Measurements from ENCODE around the gene HHATL.

The HHATL gene

DNA sequence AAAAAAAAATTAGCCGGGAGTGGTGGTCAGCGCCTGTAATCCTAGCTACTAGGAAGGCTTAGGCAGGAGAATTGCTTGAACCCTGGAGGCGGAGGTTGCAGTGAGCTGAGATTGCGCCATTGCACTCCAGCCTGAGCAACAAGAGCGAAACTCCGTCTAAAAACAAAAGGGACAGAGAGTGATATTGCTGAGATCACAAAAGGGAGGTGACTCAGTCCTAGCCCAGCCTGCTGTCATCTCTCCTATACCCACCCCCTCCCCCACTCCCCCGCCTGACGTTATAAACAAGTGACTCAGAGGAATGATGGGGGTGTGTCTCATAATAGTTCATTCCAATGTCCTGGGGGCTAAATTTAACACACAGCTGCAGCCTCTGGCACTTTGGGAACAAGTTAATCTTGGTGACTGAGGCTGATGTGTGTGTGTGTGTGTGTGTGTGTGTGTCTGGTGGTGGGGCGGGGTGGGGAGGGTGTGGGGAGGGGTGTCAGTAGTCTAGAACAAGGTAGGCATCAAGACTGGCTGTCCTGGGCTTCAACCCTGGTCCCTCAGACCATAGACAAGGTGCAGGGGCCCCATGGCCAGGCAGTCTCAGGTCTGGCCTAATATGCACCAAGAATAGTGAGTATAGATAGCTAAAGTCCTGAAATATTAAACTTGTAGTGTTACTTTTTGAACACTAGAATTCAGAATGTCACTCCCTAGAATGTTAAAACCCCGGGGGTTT, 18.6 kb downstream of the HHATL start:
- DNase-seq, result peak; percentile 56 to 57

DNA sequence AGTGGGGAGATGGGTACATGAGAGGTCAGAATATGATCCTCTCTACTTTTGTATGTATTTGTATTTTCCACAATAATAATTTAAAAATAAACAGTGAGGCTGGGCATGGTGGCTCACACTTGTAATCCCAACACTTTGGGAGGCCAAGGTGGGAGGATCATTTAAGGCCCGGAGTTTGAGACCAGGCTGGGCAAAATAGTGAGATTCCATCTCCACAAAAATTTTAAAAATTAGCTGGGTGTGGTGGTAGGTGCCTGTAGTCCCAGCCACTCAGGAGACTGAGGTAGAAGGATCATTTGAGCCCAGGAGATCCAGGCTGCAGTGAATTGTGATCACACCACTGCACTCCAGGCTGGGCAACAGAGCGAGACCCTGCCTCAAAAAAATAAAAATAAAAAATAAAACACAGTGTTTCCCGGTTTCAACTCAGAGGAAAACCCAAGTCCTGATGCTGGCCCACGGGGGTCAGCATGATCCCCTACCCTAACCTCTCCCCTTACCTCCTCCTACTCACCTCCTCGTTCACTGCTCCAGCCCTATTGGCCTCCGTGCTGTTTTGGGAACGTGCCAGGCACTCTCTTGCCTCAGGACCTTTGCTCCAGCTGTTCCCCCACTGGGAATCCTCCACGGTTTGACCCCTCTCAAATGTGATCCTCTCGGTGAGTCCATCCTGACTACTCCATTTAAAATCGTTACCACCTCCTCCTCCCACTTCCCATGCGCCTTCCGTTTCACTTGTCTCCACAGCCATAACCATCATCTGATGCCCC, 20.1 kb downstream of the HHATL start:
- no peak for DNase-seq

DNA sequence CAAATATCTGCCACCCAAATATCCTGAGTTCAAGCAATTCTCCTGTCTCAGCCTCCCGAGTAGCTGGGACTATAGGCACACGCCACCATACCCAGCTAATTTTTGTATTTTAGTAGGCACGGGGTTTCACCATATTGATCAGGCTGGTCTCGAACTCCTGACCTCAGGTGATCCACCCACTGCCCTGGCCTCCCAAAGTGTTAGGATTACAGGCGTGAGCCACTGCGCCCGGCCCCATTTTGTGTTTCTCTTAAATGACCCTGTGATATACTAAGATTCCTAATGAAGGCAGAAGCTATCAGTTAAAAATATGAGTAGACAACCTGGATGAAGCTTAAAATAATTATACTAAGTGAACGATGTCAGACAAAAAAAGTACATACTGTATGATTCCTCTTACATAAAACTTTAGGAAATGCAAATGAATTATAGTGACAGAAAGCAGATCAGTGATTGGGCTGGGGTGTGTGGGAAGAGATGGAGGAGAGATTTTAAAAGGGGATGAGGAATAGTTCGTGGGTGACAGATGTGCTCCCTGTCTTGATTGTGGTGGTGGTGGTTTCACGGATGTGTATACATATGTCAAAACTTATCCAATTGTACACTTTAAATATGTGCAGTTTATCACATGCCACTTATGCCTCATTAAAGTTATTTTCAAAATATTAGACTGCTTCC, 21.1 kb downstream of the HHATL start:
- no peak for DNase-seq

DNA sequence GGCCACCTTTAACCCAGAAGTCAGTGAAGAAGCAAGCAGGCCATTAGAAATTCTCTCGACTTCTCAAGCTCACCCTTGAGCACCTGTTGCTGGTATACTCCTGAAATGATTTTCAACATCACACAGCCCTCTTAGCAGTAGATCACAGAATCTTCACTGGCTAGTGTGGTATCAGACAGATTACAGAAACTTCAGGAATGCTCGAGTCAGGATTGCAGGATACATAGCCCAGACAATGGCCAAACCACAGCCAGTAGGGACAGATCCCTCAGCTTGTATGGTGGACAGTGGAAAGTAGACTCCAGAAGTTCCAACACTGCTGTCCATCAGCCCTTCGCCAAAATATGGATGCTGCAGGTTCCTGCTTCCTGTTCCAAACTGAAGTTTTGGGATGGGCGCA, 21.8 kb downstream of the HHATL start:
- no peak for DNase-seq

DNA sequence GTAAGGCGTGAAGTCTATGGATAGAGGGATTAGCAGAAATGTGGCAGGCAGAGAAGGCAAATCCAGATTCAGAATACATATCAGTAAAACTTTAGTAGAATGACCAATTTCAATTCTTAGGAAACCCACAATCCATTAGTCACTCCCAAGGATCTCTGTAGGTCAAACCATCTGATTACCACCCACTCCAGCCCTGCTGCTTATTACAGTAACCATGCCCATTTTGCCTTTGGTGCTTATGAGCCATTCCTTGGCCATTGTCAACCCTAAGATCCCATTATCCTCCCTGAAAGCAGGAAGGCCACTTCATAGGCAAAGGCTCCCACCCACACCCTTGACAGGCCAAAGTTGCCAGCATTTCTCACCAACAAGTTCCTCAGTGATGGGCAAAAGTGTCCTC, 22.3 kb downstream of the HHATL start:
- DNase-seq, result no peak

DNA sequence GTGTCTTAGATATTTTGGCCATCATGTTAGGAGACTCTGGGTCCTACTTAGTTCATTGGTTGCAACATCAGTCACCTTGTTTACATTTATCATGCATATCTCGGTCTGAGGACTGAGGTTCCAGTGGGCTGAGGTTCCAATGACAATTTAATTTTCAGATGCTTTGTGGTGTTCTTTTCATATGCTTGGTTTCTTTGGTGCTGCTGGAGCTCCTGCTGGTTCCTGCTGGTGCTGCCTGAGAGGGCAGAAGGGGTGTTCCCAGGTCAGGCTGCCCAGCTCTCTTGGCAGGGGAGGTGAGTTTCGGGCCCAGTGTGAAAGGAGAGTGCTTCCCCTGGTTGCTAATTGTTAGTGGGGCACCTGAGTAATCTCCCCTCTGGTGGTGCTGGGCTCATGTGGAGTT, 24.2 kb downstream of the HHATL start:
- no peak for DNase-seq

DNA sequence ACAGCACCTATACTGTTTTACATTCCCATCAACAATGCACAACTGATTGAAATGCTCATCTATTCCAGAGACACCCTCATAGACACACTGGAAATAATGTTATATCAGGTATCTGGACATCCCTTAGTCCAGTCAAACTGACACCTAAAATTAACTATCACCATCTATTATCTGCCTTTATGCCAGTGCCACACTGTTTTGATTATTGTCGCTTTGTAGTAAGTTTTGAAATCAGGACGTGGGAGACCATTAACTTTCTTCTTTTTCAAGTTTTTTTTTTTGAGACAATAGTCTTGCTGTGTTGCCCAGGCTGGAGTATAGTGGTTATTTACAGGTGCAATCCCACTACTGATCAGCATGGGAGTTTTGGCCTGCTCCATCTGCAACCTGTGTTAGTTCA, 26.7 kb downstream of the HHATL start:
- DNase-seq, result no peak

DNA sequence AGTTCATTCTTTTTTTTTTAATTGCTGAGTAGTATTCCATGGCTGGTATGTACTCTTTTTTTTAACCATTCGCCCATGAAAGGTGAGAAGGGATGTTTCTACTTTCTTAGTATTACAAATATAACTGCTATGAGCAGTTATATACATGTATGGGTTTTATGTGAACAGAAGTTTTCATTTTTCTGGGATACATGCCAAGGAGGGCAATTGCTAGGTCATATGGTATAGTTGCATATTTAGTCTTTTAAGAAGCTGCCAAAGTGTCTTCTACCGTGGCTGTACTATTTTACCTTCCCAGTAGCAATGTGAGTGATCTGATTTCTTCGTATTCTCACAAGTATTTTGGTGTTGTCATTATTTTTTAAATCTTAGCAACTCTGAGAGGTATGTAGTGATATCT, 28.5 kb downstream of the HHATL start:
- DNase-seq, result no peak

DNA sequence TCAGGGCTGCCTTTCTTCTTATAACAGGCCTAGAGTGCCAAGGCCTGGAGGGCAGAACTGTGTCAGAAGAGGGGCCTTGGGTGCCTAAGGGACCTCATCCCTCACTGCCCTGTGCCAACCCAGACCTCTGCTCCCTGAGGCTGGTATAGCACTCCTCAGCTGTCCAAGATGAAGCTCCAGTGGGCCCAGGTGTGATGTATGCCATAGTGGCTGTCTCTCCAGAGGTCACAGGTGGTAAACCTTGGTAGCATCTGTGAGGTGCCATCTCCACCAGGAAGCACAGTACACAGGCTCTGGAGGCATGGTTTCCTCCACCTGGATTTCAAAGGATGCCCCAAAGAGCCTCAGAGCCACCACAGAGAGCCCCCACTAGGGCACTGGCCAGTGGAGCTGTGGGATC, 29.5 kb downstream of the HHATL start:
- no peak for DNase-seq

DNA sequence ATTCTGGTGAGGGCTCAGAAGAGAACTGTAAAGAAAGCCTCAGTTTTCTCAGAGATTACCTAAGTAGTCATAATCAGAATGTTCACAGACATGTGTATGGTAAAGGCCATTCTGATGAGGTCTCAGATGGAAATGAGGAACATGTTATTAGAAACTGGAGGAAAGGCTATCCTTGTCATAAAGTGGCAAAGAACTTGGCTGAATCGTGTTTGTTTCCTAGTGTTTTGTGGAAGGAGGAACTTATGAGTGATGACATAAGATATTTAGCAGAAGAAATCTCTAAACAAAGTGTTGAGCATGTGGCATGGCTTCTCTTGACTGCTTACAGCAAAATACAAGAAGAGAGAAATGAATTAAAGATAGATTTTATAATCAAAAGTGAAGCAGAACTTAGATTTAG, 30.1 kb downstream of the HHATL start:
- no peak for DNase-seq

DNA sequence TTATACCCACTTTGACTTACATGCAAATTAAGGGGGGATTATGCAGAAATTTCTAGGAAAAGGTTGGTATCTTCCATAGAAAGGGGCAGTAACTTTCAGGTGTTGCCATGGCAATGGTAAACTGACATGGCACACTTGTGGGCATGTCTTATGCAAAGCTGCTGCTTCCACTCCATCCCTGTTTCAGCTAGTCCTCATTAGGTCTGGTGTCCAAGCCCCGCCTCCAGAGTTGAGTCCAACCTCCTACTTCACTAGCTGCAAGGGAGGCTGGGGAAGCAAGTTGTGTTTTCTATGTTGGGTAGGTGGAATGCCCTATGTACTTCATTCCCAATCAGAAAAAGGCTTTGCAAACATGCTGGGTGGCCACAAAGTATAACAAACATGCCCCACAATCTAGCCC, 31.9 kb downstream of the HHATL start:
- DNase-seq, result no peak

DNA sequence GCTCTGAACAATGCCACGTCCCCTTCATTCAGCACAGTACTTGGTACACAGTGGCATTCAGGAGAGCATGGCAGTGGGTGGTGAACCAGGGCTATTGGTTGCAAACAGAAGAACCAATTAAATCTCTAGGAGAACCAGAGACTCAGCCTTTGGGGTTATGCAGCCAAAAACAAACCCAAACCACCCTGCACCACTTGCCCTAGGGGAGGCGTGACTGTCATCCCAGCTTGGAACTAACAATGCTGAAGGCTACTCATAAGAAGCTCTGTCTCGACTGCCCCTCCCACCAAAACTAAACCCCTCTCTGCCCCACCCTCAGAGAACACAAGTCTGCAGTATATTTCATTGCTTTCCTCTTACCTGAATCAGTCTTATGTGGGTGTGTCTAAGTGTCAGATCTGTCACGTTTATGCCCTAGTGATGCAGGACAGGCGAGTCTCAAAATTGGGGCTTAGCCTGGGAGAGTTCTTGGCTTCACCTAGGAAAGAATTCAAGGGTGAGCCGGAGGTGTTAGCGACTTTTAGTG, 32.5 kb downstream of the HHATL start:
- DNase-seq, result no peak

DNA sequence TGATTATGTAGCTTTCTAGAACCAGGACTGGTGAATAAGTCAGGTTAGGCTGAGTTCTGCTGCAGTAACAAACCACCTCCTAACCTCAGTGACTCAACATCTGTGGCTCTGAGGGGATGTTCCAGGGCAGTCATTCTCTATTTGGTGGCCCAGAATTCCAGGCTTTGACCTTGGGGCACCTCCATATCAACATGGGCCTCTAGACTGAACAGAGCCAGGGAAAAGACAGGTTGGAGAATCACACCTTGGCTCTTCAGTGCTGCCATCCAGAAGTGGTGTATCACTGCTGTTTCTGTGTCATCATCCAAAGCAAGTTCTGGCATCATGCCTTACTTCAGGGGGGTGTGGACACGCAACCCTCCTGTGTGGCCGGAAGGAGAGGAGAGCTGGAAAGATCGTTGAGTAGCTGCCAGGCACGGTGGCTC, 33.8 kb downstream of the HHATL start:
- DNase-seq, result no peak

DNA sequence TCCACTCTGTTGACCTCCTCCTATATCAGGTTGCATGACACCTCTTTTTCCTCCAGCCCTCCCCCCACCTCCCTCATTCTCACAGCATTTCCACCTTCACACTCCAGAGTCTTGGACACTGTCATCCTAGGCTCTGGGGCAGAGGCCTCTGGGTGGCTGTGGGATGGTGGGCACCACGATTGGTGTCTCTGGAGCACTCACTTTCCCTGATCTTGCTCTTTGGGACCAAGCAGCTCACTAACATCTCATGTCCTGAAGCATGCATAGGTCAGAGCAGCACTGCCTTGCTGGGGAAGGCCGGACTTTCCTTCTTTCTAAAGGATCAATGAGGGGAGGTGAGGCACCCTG, 34.2 kb downstream of the HHATL start:
- no peak for DNase-seq

DNA sequence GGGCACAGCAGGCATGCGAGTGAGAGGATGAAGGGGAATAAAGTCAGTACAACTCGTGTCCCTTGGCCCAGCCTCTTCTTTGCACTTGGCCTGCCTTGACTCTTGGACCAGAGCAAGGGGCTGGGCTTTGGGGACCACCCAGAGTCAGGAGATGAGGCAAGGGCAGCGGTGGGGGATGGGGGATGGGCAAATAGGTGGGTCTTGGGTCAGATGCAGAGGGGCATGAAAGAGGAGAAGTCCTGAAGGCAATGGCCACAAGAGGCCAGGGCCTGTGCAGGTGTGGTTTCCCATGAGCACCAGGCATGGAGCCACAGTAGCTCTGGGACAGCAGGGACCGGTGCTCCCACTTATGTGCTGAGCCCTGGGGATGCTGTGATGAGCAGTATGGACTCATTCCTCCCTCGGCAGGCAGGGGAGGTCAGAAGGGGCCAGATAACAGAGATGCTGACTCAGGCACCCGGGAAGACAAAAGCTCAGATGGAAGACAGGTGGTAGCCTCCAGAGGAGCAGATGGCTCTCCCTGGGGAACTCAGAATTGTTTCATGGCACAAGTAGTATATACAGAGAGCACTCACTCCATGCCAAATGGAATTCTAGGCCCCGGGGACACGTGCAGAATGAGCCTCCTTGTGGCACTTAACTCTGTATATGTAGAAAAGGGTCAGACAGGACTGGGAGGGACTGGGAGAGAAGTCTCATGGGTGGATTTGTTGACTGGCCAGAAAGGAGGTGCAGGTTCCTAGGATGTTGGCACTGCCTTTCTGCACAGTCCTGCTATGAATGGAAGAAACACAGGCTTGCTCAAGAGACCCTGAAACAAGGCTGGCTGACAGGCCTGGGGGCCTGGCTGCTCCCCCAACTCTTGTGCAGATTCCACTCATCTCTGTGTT, 34.8 kb downstream of the HHATL start:
- DNase-seq, result no peak

DNA sequence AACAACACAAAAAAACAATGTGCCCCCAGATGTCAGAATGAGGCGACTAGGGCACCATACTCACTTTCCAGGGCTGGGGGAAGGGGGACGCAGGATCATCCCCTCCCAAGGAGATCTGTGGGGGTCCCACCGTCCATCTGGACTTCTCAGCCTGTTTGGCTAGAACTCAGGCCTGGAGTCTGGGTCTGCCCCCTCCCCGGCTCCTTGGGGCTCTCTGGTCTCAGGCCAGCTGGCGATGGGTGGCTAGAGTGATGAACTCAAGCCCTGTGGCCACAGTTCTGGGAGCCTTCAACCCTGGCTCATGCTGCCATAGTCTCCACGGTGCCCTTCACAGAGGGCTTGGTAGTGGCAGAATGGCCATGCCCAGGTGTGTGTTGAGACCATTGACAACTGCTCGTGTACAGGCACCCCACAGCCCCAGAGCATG, 35.5 kb downstream of the HHATL start:
- no peak for DNase-seq

DNA sequence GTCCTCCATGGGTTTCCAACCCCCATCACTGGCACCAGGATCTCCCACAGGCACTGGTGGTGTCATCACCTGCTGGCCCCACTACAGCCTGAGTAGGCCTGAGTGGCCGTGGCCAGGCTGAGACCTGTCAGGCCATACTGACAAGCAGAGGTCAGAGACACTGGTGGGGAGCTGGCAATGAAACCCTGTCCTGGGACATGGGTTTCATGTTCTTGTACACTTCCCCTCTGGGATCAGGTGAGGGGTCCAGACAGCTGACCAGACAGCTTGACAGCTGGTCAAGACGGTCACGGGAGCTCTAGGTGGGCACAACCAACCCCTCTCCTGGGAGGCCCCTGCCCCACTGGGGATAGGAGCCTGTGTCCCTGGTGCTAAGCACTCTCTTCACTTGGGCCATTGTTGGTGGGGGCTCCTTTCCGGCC, 36.0 kb downstream of the HHATL start:
- no peak for DNase-seq

DNA sequence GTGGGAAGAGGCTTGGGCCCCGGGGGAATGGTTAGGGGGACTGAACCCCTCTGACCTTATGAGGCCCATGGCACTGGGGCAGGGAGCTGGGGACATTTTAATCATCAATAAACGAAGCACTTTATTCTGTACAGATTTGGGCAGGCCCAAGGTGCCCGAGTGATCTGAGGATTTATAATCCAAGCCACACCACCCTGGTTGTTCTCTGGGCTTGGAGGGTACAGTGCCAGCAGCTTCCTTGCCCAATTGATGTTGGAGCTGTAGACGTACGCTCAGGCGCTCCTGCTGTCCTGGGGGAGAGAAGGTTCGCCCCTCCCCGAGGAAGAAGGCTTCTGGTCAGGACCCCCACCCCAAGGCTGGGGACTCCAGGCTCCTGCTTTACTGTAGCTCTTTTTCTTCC, 36.6 kb downstream of the HHATL start:
- DNase-seq, result no peak

DNA sequence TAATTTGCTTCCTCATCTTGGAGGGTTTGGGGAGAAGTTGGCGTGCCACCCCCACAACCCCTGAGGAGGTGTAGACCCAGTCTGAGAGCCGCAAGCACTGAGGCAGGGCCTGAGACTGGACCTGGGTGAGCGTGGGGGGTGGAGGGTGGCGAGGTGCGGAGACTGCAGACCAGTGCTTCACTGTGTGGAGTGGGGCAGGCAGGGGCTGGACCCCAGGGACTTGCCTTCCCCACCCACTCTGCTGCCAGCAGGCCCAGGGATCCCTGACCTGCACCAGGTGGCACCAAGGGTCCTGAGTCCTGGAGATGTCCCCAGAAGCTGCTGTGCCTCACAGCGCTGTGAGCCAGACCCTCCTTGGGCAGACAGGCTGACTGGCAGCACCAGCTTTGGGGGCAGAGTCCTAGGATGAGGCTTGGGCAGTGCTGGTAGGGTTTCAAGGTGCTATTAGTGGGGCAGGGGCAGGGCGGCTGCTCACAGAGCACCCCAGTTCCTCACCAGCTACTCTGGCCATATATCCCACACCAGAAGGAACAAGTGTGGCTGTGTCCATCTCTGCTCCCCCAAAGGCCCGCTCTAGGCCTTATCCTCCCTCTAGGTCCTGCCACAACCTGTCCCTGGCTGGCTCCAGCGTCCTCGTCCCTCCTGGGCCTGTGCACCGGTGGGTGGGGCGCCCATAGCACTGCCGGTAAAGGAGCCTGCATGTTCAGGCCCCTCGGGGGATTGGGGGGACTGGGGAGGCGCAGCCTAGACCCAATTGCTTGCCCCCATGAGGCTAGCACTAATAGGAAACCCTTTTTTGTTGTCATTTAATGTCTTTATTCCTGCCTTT, 37.3 kb downstream of the HHATL start:
- no peak for DNase-seq

DNA sequence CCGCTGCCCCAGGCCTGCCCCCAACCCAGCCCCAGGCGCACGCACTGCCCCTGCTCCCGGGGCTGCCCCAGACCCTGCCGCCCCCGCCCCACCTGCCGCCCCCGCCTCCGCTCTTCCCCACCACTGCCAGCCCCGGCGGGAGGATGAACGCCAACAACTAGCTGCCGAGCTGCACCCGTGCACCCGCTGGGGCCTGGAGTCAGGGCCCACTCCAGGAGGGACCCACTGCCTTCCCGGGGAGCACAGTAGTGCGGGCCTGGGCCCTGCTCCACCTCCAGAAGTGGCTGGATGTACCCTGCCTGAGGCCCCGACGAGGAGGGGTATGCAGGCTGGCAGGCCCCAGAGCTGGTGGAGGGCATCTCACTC, 38.2 kb downstream of the HHATL start:
- DNase-seq, result no peak

DNA sequence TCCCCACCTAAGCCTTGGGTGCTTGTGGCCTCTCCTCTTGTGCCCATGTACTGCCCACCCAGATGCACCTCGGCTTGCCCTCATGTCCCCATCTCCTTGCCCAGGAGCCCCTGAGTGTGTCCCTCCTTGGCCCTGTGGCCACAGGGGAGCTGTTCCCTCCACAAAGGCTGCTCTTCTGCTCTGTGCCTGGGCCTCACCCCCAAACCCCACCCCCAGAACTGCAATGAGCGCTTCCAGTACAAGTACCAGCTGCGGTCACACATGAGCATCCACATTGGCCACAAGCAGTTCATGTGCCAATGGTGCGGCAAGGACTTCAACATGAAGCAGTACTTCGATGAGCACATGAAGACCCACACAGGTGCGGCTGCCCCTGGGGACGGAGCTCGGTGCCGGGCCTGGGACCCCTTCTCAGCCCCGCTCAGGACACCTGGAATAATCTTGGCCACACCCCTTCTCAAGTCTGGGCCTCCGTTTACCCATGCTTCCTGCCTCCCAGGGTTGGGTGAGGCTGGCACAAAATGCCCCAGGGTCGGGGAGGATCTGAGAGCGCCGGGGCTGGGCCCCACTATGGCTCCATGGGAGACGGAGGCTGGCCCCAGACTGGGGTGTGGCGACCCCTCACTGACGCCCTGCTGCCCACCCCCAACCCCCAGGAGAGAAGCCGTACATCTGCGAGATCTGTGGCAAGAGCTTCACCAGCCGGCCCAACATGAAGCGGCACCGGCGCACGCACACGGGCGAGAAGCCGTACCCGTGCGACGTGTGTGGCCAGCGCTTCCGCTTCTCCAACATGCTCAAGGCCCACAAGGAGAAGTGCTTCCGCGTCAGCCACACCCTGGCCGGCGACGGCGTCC, 38.8 kb downstream of the HHATL start:
- no peak for DNase-seq

All from stimulated activated CD4-positive, alpha-beta T cell treated with anti-CD3 and anti-CD28 coated beads, Interleukin-2, amount 100 ng/mL, for 24 hours (primary cell).